Subcutaneous adipose tissue (tissue), 4 donors: ENCODE data around the gene ZNF318. TPM values are rescaled to one million over a fixed set of nuclear protein-coding genes. Genes with fewer than 3 reads are reported as not detected.

Source experiments
- CTCF ChIP-seq: fragments of 450-650 bp; IDR thresholded peaks from one replicate; pipeline ENCODE4 v1.5.1; 2016; ENCODE audit warnings: low read depth, mild to moderate bottlenecking, control low read depth, antibody characterized with exemption, moderate library complexity
- total RNA-seq, 4 donors: library from RNA; depleted of rRNA; stranded (reverse); fragments of >200 nt; gene quantifications; one replicate each; pipeline ENCODE4 v1.1.0, GENCODE V29; 2016

ZNF318 gene, protein sequence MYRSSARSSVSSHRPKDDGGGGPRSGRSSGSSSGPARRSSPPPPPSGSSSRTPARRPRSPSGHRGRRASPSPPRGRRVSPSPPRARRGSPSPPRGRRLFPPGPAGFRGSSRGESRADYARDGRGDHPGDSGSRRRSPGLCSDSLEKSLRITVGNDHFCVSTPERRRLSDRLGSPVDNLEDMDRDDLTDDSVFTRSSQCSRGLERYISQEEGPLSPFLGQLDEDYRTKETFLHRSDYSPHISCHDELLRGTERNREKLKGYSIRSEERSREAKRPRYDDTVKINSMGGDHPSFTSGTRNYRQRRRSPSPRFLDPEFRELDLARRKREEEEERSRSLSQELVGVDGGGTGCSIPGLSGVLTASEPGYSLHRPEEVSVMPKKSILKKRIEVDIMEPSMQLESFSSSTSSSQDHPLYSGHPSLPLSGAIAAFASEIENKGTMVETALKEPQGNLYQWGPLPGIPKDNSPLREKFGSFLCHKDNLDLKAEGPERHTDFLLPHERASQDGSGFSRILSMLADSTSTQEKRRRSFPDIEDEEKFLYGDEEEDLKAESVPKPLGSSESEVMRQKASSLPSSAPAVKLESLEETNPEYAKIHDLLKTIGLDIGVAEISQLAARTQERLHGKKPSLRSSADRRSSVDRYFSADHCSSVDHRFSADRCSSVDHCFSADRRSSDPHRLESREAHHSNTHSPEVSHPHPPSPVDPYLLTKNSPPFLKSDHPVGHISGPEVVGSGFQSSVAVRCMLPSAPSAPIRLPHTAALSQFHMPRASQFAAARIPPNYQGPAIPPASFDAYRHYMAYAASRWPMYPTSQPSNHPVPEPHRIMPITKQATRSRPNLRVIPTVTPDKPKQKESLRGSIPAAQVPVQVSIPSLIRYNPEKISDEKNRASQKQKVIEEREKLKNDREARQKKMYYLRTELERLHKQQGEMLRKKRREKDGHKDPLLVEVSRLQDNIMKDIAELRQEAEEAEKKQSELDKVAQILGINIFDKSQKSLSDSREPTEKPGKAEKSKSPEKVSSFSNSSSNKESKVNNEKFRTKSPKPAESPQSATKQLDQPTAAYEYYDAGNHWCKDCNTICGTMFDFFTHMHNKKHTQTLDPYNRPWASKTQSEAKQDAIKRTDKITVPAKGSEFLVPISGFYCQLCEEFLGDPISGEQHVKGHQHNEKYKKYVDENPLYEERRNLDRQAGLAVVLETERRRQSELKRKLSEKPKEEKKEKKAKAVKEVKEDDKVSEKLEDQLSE (N-terminal part only)
- 10 to 100 TPM; 16.1 to 18.9 (median 17.9) TPM for total RNA-seq

DNA sequence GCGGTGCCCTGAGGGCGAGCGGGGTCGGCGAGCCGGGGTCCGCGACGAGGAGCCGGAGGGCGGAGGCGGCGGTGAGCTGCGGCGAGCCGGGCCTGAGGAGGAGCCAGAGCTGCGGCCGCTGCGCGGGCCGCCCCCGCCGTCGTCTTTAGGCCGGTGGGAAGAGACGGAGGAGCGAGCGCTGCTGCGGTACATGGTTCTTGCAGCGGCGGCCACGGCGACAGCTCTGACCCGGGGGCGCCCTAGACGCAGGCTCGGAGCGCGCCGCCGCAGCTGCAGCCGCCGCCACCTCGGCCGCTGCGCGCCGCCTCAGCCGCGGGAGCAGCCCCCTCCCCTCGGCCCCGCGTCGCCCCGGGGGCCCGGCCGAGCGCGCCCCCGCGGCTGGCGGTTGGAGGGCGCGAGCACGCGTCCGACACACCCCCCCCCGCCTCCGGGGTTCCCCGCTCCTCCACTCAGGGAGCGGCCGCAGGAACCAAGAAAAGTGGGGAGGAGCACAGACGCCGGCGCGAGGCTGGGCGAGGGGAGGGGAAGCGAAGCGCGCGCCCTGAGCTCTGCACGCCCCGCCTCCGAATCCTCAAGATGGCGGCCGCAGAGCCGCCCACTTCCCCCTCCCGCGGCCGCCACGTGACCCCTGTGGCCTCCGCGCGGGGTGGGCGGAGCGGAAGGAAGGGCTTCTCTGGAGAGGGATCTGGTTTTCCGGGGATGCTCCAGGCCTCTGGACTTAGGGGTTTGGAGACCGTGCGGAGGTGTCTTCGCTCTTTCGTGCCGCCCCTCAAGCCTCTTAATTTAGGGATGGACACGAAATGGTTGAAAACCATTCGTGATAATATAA, at the start of gene ZNF318:
Gene ZNF318 (minus strand): TSS at position 474 of the 829 bp plus-strand sequence. CDS start 282 bp downstream, at position 192.
- TF ChIP-seq CTCF = no peak

GRCh38 chr6:43416935-43417334, 47.5 kb upstream of the ZNF318 start:
- no peak for TF ChIP-seq CTCF

DNA sequence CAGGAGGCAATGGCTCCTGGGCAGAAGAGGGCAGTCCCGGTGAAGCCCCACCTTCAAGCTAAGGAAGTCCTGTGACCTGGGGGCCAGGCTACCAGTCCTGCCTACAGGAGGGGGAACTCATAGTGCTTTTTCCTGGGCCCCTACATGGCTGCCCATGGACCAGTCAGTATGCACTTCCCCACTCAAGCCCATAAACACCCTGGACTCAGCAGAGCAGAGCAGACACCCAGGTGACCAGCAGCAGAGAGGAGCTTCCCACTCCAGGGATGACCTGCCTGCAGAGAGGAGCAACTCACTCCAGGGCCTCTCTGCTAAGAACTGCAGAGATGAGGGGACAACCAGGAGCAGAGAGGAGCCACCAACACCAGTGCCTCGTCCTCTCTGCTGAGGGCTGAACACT, 43.6 kb upstream of the ZNF318 start:
- TF ChIP-seq CTCF = no peak

DNA sequence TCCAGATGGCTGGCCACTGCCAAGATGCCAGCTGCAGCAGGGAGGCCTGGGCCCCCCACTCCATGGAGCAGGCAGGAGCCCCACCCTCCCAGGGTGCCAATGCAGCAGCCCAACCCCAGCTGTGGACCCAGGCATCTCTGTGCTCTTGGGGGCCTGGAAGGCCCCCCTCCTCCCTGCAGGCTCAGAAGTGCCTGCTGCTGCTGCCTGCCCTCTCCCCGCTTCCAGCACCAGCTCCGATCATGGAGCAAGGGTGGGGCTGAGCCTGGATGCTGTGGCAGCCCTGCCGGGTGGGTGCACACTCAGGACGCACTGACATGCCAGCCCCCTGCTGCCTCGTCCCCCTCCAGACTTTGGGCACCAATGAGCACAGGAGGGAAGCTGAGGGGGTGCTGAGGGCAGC, 43.1 kb upstream of the ZNF318 start:
- TF ChIP-seq CTCF = no peak

- no peak for TF ChIP-seq CTCF
Observed at GRCh38 chr6:43408259-43408658, 38.8 kb upstream of the ZNF318 start.

- TF ChIP-seq CTCF = no peak
Observed at GRCh38 chr6:43407296-43407695, 37.8 kb upstream of the ZNF318 start.
